Natural killer cell treated with Interleukin-12 subunit alpha and Interleukin-12 subunit beta and Interleukin-15 and Interleukin-18, amount 100 ng/mL, for 72 hours (primary cell): ENCODE results near the gene SYTL3. TPM values are rescaled to one million over a fixed set of nuclear protein-coding genes. Genes with fewer than 3 reads are reported as not detected.
"Not testable (repeated sequence)": the region's sequence is repeated elsewhere in the genome, so short reads cannot be mapped to it uniquely, and the experiment has no call there.

Experiments
- ATAC-seq, 2 donors: fragments of 150-1000 bp; cut with Tn5 transposase in 1 of 2; sonication (Bioruptor Pico), chemical (Tn5 transposase) in 1 of 2; 2 replicates each; pipeline ENCODE4 v1.10.0; 2021
- DNase-seq: peaks from one replicate; pipeline ENCODE4 v3.0.0; 2022; ENCODE audit warnings: low spot score
- H3K27ac Mint-ChIP-seq, 2 donors: 1 replicate in 1 of 2; 2 replicates in 1 of 2; pipeline ENCODE4 v1.8.0; 2022; ENCODE audit warnings: mixed read lengths in 2 of 2, mild to moderate bottlenecking in 1 of 2, moderate library complexity in 1 of 2
- H3K27me3 Mint-ChIP-seq, 2 donors: 1 replicate in 1 of 2; 2 replicates in 1 of 2; pipeline ENCODE4 v1.8.0; 2022; ENCODE audit warnings: mixed read lengths in 2 of 2
- H3K36me3 Mint-ChIP-seq: one replicate; pipeline ENCODE4 v1.8.0; 2022; ENCODE audit warnings: mixed read lengths
- H3K4me1 Mint-ChIP-seq, 2 donors: 1 replicate in 1 of 2; 2 replicates in 1 of 2; pipeline ENCODE4 v1.8.0; 2022; ENCODE audit warnings: low read depth in 2 of 2, mixed read lengths in 2 of 2, mild to moderate bottlenecking in 1 of 2
- H3K4me3 Mint-ChIP-seq: one replicate; pipeline ENCODE4 v1.8.0; 2022; ENCODE audit warnings: mixed read lengths
- H3K9me3 Mint-ChIP-seq: 2 replicates; pipeline ENCODE4 v1.8.0; 2022; ENCODE audit warnings: mixed read lengths
- total RNA-seq, 2 donors: library from RNA; stranded (reverse); gene quantifications; one replicate each; pipeline ENCODE4 v1.2.3, GENCODE V29; 2022

Gene SYTL3
- total RNA-seq, 2 donors from 2014 or later, result 199 to 246 TPM

GRCh38 chr6:158653577-158654354 is 3.9 kb downstream of the SYTL3 start:
- peak; percentile 75 for ATAC-seq
- Mint-ChIP-seq H3K27me3 (no peaks in the 10 kb centered on the region), H3K27ac (peak overlapping the region; percentile 93 to 98)

GRCh38 chr6:158654498-158654897 is 4.6 kb downstream of the SYTL3 start:
- peaks cover 65 to 72% of the 10 kb centered on the region in 2 donors for H3K4me1 Mint-ChIP-seq
- ATAC-seq, result no peak
- H3K27ac Mint-ChIP-seq, result peak overlapping the region; percentile 93 to 98
- no peaks in the 10 kb centered on the region for H3K9me3 Mint-ChIP-seq
- H3K4me3 Mint-ChIP-seq, result peak overlapping the region; percentile 85
- no peak for DNase-seq
- H3K27me3 Mint-ChIP-seq, result no peaks in the 10 kb centered on the region
- H3K36me3 Mint-ChIP-seq, result peaks cover 48% of the 10 kb centered on the region

More at GRCh38 chr6:158653577-158654354, 3.9 kb downstream of the SYTL3 start:
- peak overlapping the region; percentile 85 for H3K4me3 Mint-ChIP-seq
- H3K36me3 Mint-ChIP-seq, result peaks cover 41% of the 10 kb centered on the region
- H3K4me1 Mint-ChIP-seq, result peaks cover 65 to 72% of the 10 kb centered on the region in 2 donors
- DNase-seq, result peak; percentile 94
- H3K9me3 Mint-ChIP-seq, result no peaks in the 10 kb centered on the region

- Mint-ChIP-seq H3K4me1 (peaks cover 66 to 73% of the 10 kb centered on the region in 2 donors), H3K4me3 (peak overlapping the region; percentile 85), H3K27me3 (no peaks in the 10 kb centered on the region), H3K27ac (peak overlapping the region; percentile 93 to 98), H3K36me3 (peaks cover 51% of the 10 kb centered on the region), H3K9me3 (no peaks in the 10 kb centered on the region)
- peak in 1 of 2 donors; percentile 21 for ATAC-seq
- no peak for DNase-seq
These were observed 5.2 kb downstream of the SYTL3 start for GRCh38 chr6:158654960-158655489.

GRCh38 chr6:158655569-158656450 is 6.0 kb downstream of the SYTL3 start:
- H3K27me3 Mint-ChIP-seq, result no peaks in the 10 kb centered on the region
- H3K9me3 Mint-ChIP-seq, result no peaks in the 10 kb centered on the region
- ATAC-seq (peak in 1 of 2 donors; percentile 28), DNase-seq (no peak)
- peak overlapping the region; percentile 85 for H3K4me3 Mint-ChIP-seq
- H3K27ac Mint-ChIP-seq, result peak overlapping the region; percentile 93 to 98
- peaks cover 51% of the 10 kb centered on the region for H3K36me3 Mint-ChIP-seq
- H3K4me1 Mint-ChIP-seq, result peaks cover 72 to 80% of the 10 kb centered on the region in 2 donors

GRCh38 chr6:158656986-158657385 is 7.1 kb downstream of the SYTL3 start:
- not testable (repeated sequence) for H3K27me3 Mint-ChIP-seq, DNase-seq, H3K9me3 Mint-ChIP-seq, ATAC-seq
- peaks cover 51% of the 10 kb centered on the region for H3K36me3 Mint-ChIP-seq
- H3K4me1 Mint-ChIP-seq, result peaks cover 73 to 80% of the 10 kb centered on the region in 2 donors
- H3K27ac Mint-ChIP-seq, result peak overlapping the region; percentile 93 to 98
- H3K4me3 Mint-ChIP-seq, result peak overlapping the region; percentile 85

- Mint-ChIP-seq H3K27ac (peak overlapping the region; percentile 78 to 79), H3K27me3 (no peaks in the 10 kb centered on the region), H3K36me3 (peaks cover 33% of the 10 kb centered on the region), H3K4me3 (peak overlapping the region; percentile 61), H3K9me3 (no peaks in the 10 kb centered on the region), H3K4me1 (peaks cover 50 to 53% of the 10 kb centered on the region in 2 donors)
- DNase-seq (no peak), ATAC-seq (no peak)
These were observed 10.5 kb downstream of the SYTL3 start for GRCh38 chr6:158660333-158660754.

- DNase-seq, result no peak
- Mint-ChIP-seq H3K27ac (peak overlapping the region; percentile 33 to 78), H3K9me3 (no peaks in the 10 kb centered on the region), H3K4me3 (peak overlapping the region; percentile 7), H3K27me3 (no peaks in the 10 kb centered on the region), H3K4me1 (peaks cover 41 to 46% of the 10 kb centered on the region in 2 donors), H3K36me3 (peaks cover 24% of the 10 kb centered on the region)
- no peak for ATAC-seq
These were observed 11.4 kb downstream of the SYTL3 start for GRCh38 chr6:158661156-158661685.

- peaks cover 32% of the 10 kb centered on the region for H3K36me3 Mint-ChIP-seq
- H3K27me3 Mint-ChIP-seq, result no peaks in the 10 kb centered on the region
- peaks cover 40 to 53% of the 10 kb centered on the region in 2 donors for H3K4me1 Mint-ChIP-seq
- H3K4me3 Mint-ChIP-seq, result peak overlapping the region; percentile 75
- DNase-seq, result no peak
- H3K9me3 Mint-ChIP-seq, result no peaks in the 10 kb centered on the region
- no peak for ATAC-seq
- H3K27ac Mint-ChIP-seq, result peak overlapping the region in 1 of 2 donors; percentile 54
These were observed 12.7 kb downstream of the SYTL3 start for GRCh38 chr6:158662607-158662953.

- Mint-ChIP-seq H3K27me3 (no peaks in the 10 kb centered on the region), H3K36me3 (peaks cover 32% of the 10 kb centered on the region)
- no peak for DNase-seq
These were observed 13.2 kb downstream of the SYTL3 start for GRCh38 chr6:158662954-158663624.

GRCh38 chr6:158663625-158664165 is 13.8 kb downstream of the SYTL3 start:
- no peak for DNase-seq
- Mint-ChIP-seq H3K9me3 (no peaks in the 10 kb centered on the region), H3K4me1 (peaks cover 42 to 55% of the 10 kb centered on the region in 2 donors), H3K4me3 (peak overlapping the region; percentile 75), H3K36me3 (peaks cover 37% of the 10 kb centered on the region), H3K27ac (no peak overlapping the region), H3K27me3 (no peaks in the 10 kb centered on the region)
- ATAC-seq, result no peak

More at GRCh38 chr6:158662954-158663624, 13.2 kb downstream of the SYTL3 start:
- Mint-ChIP-seq H3K4me1 (peaks cover 42 to 54% of the 10 kb centered on the region in 2 donors), H3K9me3 (no peaks in the 10 kb centered on the region), H3K4me3 (peak overlapping the region; percentile 75), H3K27ac (peak overlapping the region in 1 of 2 donors; percentile 54)
- no peak for ATAC-seq

GRCh38 chr6:158665332-158665731 is 15.5 kb downstream of the SYTL3 start:
- no peak for DNase-seq

GRCh38 chr6:158666628-158667359 is 16.9 kb downstream of the SYTL3 start:
- peaks cover 32% of the 10 kb centered on the region for H3K36me3 Mint-ChIP-seq
- peak overlapping the region; percentile 52 for H3K4me3 Mint-ChIP-seq
- peak overlapping the region; percentile 76 to 92 for H3K27ac Mint-ChIP-seq

More at GRCh38 chr6:158665332-158665731, 15.5 kb downstream of the SYTL3 start:
- Mint-ChIP-seq H3K4me1 (peaks cover 37 to 45% of the 10 kb centered on the region in 2 donors), H3K9me3 (no peaks in the 10 kb centered on the region), H3K27me3 (no peaks in the 10 kb centered on the region), H3K27ac (peak overlapping the region; percentile 76 to 92), H3K36me3 (peaks cover 37% of the 10 kb centered on the region), H3K4me3 (no peak overlapping the region)
- no peak for ATAC-seq

More at GRCh38 chr6:158666628-158667359, 16.9 kb downstream of the SYTL3 start:
- Mint-ChIP-seq H3K9me3 (no peaks in the 10 kb centered on the region), H3K4me1 (peaks cover 28 to 41% of the 10 kb centered on the region in 2 donors), H3K27me3 (no peaks in the 10 kb centered on the region)
- peak; percentile 80 to 86 for ATAC-seq
- no peak for DNase-seq
